GM12873 (cell line): ENCODE data around the gene CAMK1D.

Source experiments
- CTCF ChIP-seq: IDR thresholded peaks from 2 replicates; pipeline ENCODE4 v1.5.1; 2012; ENCODE audit warnings: low read depth, mild to moderate bottlenecking, moderate library complexity, low read length, control low read depth; ENCODE audit not compliant: insufficient read depth; ENCODE audit errors: missing control alignments

The CAMK1D gene

GRCh38 chr10:12513003-12513365 lies 163.6 kb downstream of the CAMK1D start:
- TF ChIP-seq CTCF: no peak

- TF ChIP-seq CTCF: no peak
Observed at GRCh38 chr10:12513775-12514673, 164.7 kb downstream of the CAMK1D start.

- no peak for TF ChIP-seq CTCF
Observed at GRCh38 chr10:12518024-12518423, 168.7 kb downstream of the CAMK1D start.

GRCh38 chr10:12521423-12521822 lies 172.1 kb downstream of the CAMK1D start:
- TF ChIP-seq CTCF: no peak

- no peak for TF ChIP-seq CTCF
Observed at GRCh38 chr10:12526311-12526710, 177.0 kb downstream of the CAMK1D start.

- no peak for TF ChIP-seq CTCF
Observed at GRCh38 chr10:12529976-12530375, 180.6 kb downstream of the CAMK1D start.

GRCh38 chr10:12531305-12532220 lies 182.2 kb downstream of the CAMK1D start:
- TF ChIP-seq CTCF: no peak
